ENCODE results near the gene SARNP. TPM values are rescaled to one million over a fixed set of nuclear protein-coding genes. Genes with fewer than 3 reads are reported as not detected.
A peak's percentile ranks its signal among the peaks of the same experiment; 100 is the strongest.

Gene SARNP
- total RNA-seq, 2 donors from 2014 or later, result 61.4 to 70.8 TPM

- no peak for TF ChIP-seq CTCF (IDR thresholded peaks at IDR 0.05)
- peak; percentile 87 for DNase-seq (ENCODE audit: low spot score)
- no peaks in the 10 kb centered on the region for H3K36me3 ChIP-seq
- H3K4me3 ChIP-seq, result peak within 1 kb of the TSS; percentile 51 to 68
- no peaks in the 10 kb centered on the region for H3K27me3 ChIP-seq
- H3K27ac ChIP-seq, result peak within 1 kb of the TSS; percentile 70 to 75
- H3K9me3 ChIP-seq, result no peaks in the 10 kb centered on the region
- peaks cover 0 to 46% of the 10 kb centered on the region in 2 donors for H3K4me1 ChIP-seq
These were observed 74.7 kb downstream of the SARNP start, which contains the start of gene GDF11 for GRCh38 chr12:55742719-55743405. GDF11 (plus strand) TSS chr12:55743122; CDS start chr12:55743317, 195 bp downstream.

GRCh38 chr12:55741931-55742680 lies 75.4 kb downstream of the SARNP start:
- Histone ChIP-seq H3K4me1 (peaks cover 0 to 53% of the 10 kb centered on the region in 2 donors), H3K27ac (peak overlapping the region; percentile 51 to 65), H3K4me3 (peak overlapping the region; percentile 13 to 68), H3K27me3 (no peaks in the 10 kb centered on the region), H3K36me3 (no peaks in the 10 kb centered on the region), H3K9me3 (no peaks in the 10 kb centered on the region)
- no peak for DNase-seq (ENCODE audit: low spot score)
- no peak for TF ChIP-seq CTCF (IDR thresholded peaks at IDR 0.05)

GRCh38 chr12:55739025-55739378 lies 78.5 kb downstream of the SARNP start:
- Histone ChIP-seq H3K27ac (peak overlapping the region; percentile 75 to 78), H3K27me3 (no peaks in the 10 kb centered on the region), H3K4me3 (peak overlapping the region in 1 of 2 donors; percentile 59), H3K4me1 (peaks cover 0 to 36% of the 10 kb centered on the region in 2 donors), H3K9me3 (no peaks in the 10 kb centered on the region), H3K36me3 (no peaks in the 10 kb centered on the region)
- no peak for DNase-seq (ENCODE audit: low spot score)
- TF ChIP-seq CTCF (IDR thresholded peaks at IDR 0.05), result no peak

GRCh38 chr12:55738123-55739024 lies 79.2 kb downstream of the SARNP start:
- Histone ChIP-seq H3K9me3 (no peaks in the 10 kb centered on the region), H3K4me3 (peak overlapping the region; percentile 38 to 59), H3K36me3 (no peaks in the 10 kb centered on the region), H3K4me1 (peaks cover 0 to 31% of the 10 kb centered on the region in 2 donors), H3K27me3 (no peaks in the 10 kb centered on the region), H3K27ac (peak overlapping the region; percentile 75 to 78)
- peak; percentile 88 for DNase-seq (ENCODE audit: low spot score)
- peak; percentile 85 to 88 for TF ChIP-seq CTCF (IDR thresholded peaks at IDR 0.05)

GRCh38 chr12:55737581-55738122 lies 79.9 kb downstream of the SARNP start:
- Histone ChIP-seq H3K27me3 (no peaks in the 10 kb centered on the region), H3K9me3 (no peaks in the 10 kb centered on the region), H3K4me1 (peaks cover 0 to 30% of the 10 kb centered on the region in 2 donors), H3K27ac (peak overlapping the region; percentile 75 to 78), H3K36me3 (no peaks in the 10 kb centered on the region), H3K4me3 (peak overlapping the region; percentile 38 to 59)
- DNase-seq (ENCODE audit: low spot score), result no peak
- no peak for TF ChIP-seq CTCF (IDR thresholded peaks at IDR 0.05)

Measured in right atrium auricular region (tissue), 2 donors.